HCT116 (cell line): Measurements from ENCODE around the gene HYI. TPM values are rescaled to one million over a fixed set of nuclear protein-coding genes. Genes with fewer than 3 reads are reported as not detected.

ENCODE experiments used
- ATAC-seq: fragments of 200-7000 bp; cut with Tn5 transposase; 2 replicates; pipeline ENCODE4 v1.9.1; 2020; ENCODE audit warnings: mild to moderate bottlenecking, moderate library complexity
- BruUV-seq: library from RNA; stranded (reverse); fragments of 400-500 nt; replicated peaks from 2 replicates; lab custom pipeline; 2021; lab: Mats Ljungman, UMichigan
- CTCF ChIA-PET: fragments of 300-600 bp; sonication (Branson Sonifier 250); formaldehyde crosslinking; loops from one replicate; lab custom pipeline; 2021; ENCODE audit warnings: antibody characterized with exemption; lab: Charles Lee
- POLR2A ChIA-PET: fragments of 300-600, 350-600 bp; sonication (Branson Sonifier 250); formaldehyde crosslinking; loops from one replicate; lab custom pipeline; 2021; ENCODE audit warnings: antibody characterized with exemption; lab: Charles Lee
- RAD21 ChIA-PET, 2 experiments: fragments of 300-600 bp; sonication (Branson Sonifier 250); formaldehyde crosslinking; loops; one replicate each; lab custom pipeline; 2023; ENCODE audit warnings: low total read pairs in 2 of 2; ENCODE audit not compliant: uncharacterized antibody in 2 of 2, unreplicated experiment in 2 of 2, low non-redundant PET in 1 of 2; lab: Charles Lee
- DNase-seq: peaks from one replicate; pipeline ENCODE4 v3.0.0-alpha.2; 2010; ENCODE audit warnings: low read depth, low spot score
- H2AFZ ChIP-seq: fragments of 200-600 bp; shearing (Covaris generic), sonication (generic); 2 replicates; pipeline ENCODE4 v1.6.1; 2017; ENCODE audit warnings: low read depth, mixed run types, mixed read lengths, antibody characterized with exemption, low read length; ENCODE audit not compliant: poor library complexity, severe bottlenecking
- H3K27ac ChIP-seq: 2 replicates; pipeline ENCODE4 v1.5.1; 2012; ENCODE audit warnings: low read depth, low read length
- H3K27me3 ChIP-seq: fragments of 200-600 bp; sonication (generic); 2 replicates; pipeline ENCODE4 v1.6.1; 2016; ENCODE audit warnings: mixed run types, low read length, mixed read lengths; ENCODE audit not compliant: insufficient read depth
- H3K36me3 ChIP-seq, 2 experiments: fragments of 200-500 bp in 1 of 2; fragments of 200-600 bp in 1 of 2; sonication (Bioruptor generic) in 1 of 2; sonication (generic) in 1 of 2; 2 replicates each; pipeline versions ENCODE4 v1.5.1 to v1.6.1; 2014 to 2016; ENCODE audit warnings: low read length in 2 of 2, inconsistent platforms in 1 of 2, mixed read lengths in 1 of 2, mixed run types in 1 of 2; ENCODE audit not compliant: insufficient read depth in 2 of 2, control insufficient read depth in 1 of 2
- H3K4me1 ChIP-seq, 2 experiments: fragments of 200-600 bp in 1 of 2; sonication (generic) in 1 of 2; 2 replicates each; pipeline versions ENCODE4 v1.5.1 to v1.6.1; 2012 to 2017; ENCODE audit warnings: low read length in 2 of 2, inconsistent platforms in 1 of 2, mild to moderate bottlenecking in 1 of 2, mixed read lengths in 1 of 2, mixed run types in 1 of 2, moderate library complexity in 1 of 2; ENCODE audit not compliant: insufficient read depth in 2 of 2, control insufficient read depth in 1 of 2
- H3K4me2 ChIP-seq: fragments of 200-600 bp; sonication (generic); 2 replicates; pipeline ENCODE4 v1.6.1; 2017; ENCODE audit warnings: mixed run types, low read length, mixed read lengths
- H3K4me3 ChIP-seq, 2 experiments: fragments of 200-600 bp in 1 of 2; sonication (generic) in 1 of 2; replicated peaks in 1 of 2; 2 replicates each; pipeline ENCODE4 v1.5.1; 2011 to 2016; ENCODE audit warnings: low read length in 2 of 2, control low read depth in 1 of 2, low read depth in 1 of 2, mild to moderate bottlenecking in 1 of 2, mixed read lengths in 1 of 2, mixed run types in 1 of 2
- H3K79me2 ChIP-seq: fragments of 200-600 bp; sonication (generic); 2 replicates; pipeline ENCODE4 v1.6.1; 2017; ENCODE audit warnings: mild to moderate bottlenecking, mixed run types, low read length, moderate library complexity, mixed read lengths; ENCODE audit not compliant: insufficient read depth
- H3K9ac ChIP-seq: fragments of 200-600 bp; sonication (generic); 2 replicates; pipeline ENCODE4 v1.6.1; 2016; ENCODE audit warnings: low read length, mixed read lengths
- H3K9me2 ChIP-seq: fragments of 200-600 bp; sonication (generic), shearing (Covaris generic); 2 replicates; pipeline ENCODE4 v1.6.1; 2017; ENCODE audit warnings: mixed run types, mild to moderate bottlenecking, moderate library complexity; ENCODE audit not compliant: insufficient read depth
- H3K9me3 ChIP-seq, 2 experiments: fragments of 200-500 bp in 1 of 2; fragments of 200-600 bp in 1 of 2; sonication (Bioruptor generic) in 1 of 2; sonication (generic) in 1 of 2; 2 replicates each; pipeline ENCODE4 v1.6.1; 2014 to 2017; ENCODE audit warnings: low read length in 2 of 2, mixed read lengths in 2 of 2, inconsistent platforms in 1 of 2, low read depth in 1 of 2, mild to moderate bottlenecking in 1 of 2, mixed run types in 1 of 2, moderate library complexity in 1 of 2; ENCODE audit not compliant: control insufficient read depth in 1 of 2, insufficient read depth in 1 of 2
- H4K20me1 ChIP-seq: fragments of 200-600 bp; sonication (generic), shearing (Covaris generic); 2 replicates; pipeline ENCODE4 v1.6.1; 2017; ENCODE audit warnings: mixed run types, mild to moderate bottlenecking, moderate library complexity; ENCODE audit not compliant: insufficient read depth
- ATF3 ChIP-seq: IDR thresholded peaks from 2 replicates; pipeline ENCODE4 v1.6.1; 2012
- EZH2 ChIP-seq: fragments of 200-600 bp; sonication (generic); IDR thresholded peaks from 2 replicates; pipeline ENCODE4 v1.6.1; 2017; ENCODE audit warnings: antibody characterized with exemption, mixed run types
- JUND ChIP-seq: IDR thresholded peaks from 2 replicates; pipeline ENCODE4 v1.6.1; 2012
- MAX ChIP-seq: IDR thresholded peaks from 2 replicates; pipeline ENCODE4 v1.6.1; 2012
- POLR2A ChIP-seq: IDR thresholded peaks from 2 replicates; pipeline ENCODE4 v1.7.0; 2011; ENCODE audit warnings: borderline replicate concordance; ENCODE audit not compliant: insufficient read depth, insufficient read length; ENCODE audit errors: extremely low read depth
- POLR2AphosphoS5 ChIP-seq: IDR thresholded peaks from 2 replicates; pipeline ENCODE4 v1.6.1; 2011; ENCODE audit warnings: mild to moderate bottlenecking, low read depth, low read length, moderate library complexity
- REST ChIP-seq: IDR thresholded peaks from 2 replicates; pipeline ENCODE4 v1.6.1; 2012; ENCODE audit warnings: low read depth
- SIN3A ChIP-seq: IDR thresholded peaks from 2 replicates; pipeline ENCODE4 v1.6.1; 2012; ENCODE audit warnings: low read depth
- SRF ChIP-seq: IDR thresholded peaks from 2 replicates; pipeline ENCODE4 v1.6.1; 2012; ENCODE audit warnings: low read depth
- TCF7L2 ChIP-seq: IDR thresholded peaks from 2 replicates; pipeline ENCODE4 v1.7.0; 2011; ENCODE audit warnings: borderline replicate concordance, inconsistent platforms; ENCODE audit not compliant: insufficient read depth, insufficient read length; ENCODE audit errors: extremely low read depth
- YY1 ChIP-seq: IDR thresholded peaks from 2 replicates; pipeline ENCODE4 v1.6.1; 2011; ENCODE audit warnings: low read length, low read depth, moderate library complexity, mild to moderate bottlenecking; ENCODE audit not compliant: insufficient replicate concordance; ENCODE audit errors: extremely low read depth
- ZBTB33 ChIP-seq: IDR thresholded peaks from 2 replicates; pipeline ENCODE4 v1.6.1; 2011; ENCODE audit warnings: mild to moderate bottlenecking, low read length, moderate library complexity; ENCODE audit not compliant: insufficient replicate concordance; ENCODE audit errors: extremely low read depth
- ZNF274 ChIP-seq: fragments of 200-500 bp; sonication (Bioruptor generic); IDR thresholded peaks from 2 replicates; pipeline ENCODE4 v1.6.1; 2014; ENCODE audit warnings: mild to moderate bottlenecking, low read depth, low read length, inconsistent platforms
- intact Hi-C: fragments of 100-400 bp; cut with micrococcal nuclease; formaldehyde crosslinking; loops from 2 replicates; pipeline ENCODE4 v1.10.0; 2022
- total RNA-seq: library from RNA; stranded (reverse); gene quantifications from one replicate; pipeline ENCODE4 v1.2.1, GENCODE V29; 2021; ENCODE audit not compliant: unreplicated experiment

The HYI gene
- total RNA-seq, 1 experiment from 2014 or later = 13.9 TPM

GRCh38 chr1:43427524-43427923 lies 26.2 kb downstream of the HYI start:
- Histone ChIP-seq H3K9ac (no peak overlapping the region), H3K9me3 (no peaks in the 10 kb centered on the region), H3K4me3 (no peak overlapping the region), H3K79me2 (no peaks in the 10 kb centered on the region), H3K9me2 (no peaks in the 10 kb centered on the region), H3K4me2 (no peak overlapping the region), H4K20me1 (no peaks in the 10 kb centered on the region), H3K36me3 (peaks cover 16 to 42% of the 10 kb centered on the region in 2 experiments; a peak in 3 of 4 replicates), H3K4me1 (peaks cover 8 to 38% of the 10 kb centered on the region in 2 experiments), H3K27ac (no peak overlapping the region), H3K27me3 (no peaks in the 10 kb centered on the region), H2AFZ (no peak overlapping the region)
- CTCF ChIA-PET = no interaction called here
- no peak for ATAC-seq
- RAD21 ChIA-PET = no interaction called here
- no peak for DNase-seq
- POLR2A ChIA-PET = no interaction called here
- intact Hi-C loops = no loop called here
- TF ChIP-seq POLR2AphosphoS5 = no peak
- TF ChIP-seq SRF = no peak
- no peak for TF ChIP-seq POLR2A
- no peak for TF ChIP-seq YY1
- TF ChIP-seq JUND = no peak
- no peak for TF ChIP-seq ATF3
- no peak for TF ChIP-seq EZH2
- no peak for TF ChIP-seq REST
- TF ChIP-seq ZNF274 = no peak
- no peak for TF ChIP-seq MAX
- TF ChIP-seq TCF7L2 = no peak
- no peak for TF ChIP-seq ZBTB33
- no peak for TF ChIP-seq SIN3A
- no TSS peak for BruUV-seq
